GM19351 (cell line): ENCODE measurements around the gene NISCH.

Source experiments
- ATAC-seq: cut with Tn5 transposase; IDR thresholded peaks from one replicate; pipeline ENCODE4 v1.9.1; 2021; ENCODE audit warnings: mild to moderate bottlenecking, moderate library complexity; ENCODE audit not compliant: unreplicated experiment

The NISCH gene

DNA sequence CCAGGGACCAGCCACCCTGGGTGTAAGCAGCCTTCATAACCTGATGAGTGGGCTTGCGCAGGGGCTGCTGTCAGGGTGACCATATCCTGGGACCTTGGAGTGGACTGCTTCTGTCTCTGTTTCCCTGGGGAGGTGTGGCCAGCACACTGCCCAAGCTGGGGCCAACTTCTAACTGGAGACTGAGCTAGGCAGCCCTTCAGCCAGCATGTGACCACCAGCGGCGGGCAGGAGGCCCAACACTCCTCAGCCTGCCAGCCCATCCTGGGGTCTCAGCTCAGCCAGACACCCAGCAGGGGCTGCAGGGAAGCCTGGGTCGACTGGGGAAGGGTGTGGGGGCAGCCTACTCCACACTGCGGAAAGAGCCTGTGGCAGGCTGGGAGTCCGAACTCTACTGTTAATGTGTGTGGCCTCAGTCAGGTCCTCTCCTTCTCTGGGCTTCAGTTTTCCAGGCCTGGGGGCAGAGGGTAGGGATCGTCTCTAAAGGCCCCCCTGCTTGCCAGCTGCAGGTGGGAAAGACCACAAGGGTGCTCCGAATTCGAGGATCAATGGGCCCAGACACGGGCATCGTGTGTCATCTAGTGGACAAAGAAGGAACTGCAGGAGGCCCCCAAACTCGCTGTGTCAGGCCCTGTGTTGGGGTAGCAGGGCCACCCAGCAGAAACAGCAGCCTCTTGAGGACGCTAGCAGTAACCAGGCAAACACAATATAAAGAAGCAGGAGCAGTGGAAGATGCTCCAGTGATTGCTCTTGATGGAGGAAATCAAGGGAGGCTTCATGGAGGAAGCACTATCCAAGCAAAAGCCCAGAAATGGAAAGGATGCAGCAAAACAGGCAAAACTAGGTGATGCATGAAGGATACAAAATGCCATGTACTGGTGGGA, 8.5 kb upstream of the NISCH start:
- ATAC-seq: peak; percentile 46

DNA sequence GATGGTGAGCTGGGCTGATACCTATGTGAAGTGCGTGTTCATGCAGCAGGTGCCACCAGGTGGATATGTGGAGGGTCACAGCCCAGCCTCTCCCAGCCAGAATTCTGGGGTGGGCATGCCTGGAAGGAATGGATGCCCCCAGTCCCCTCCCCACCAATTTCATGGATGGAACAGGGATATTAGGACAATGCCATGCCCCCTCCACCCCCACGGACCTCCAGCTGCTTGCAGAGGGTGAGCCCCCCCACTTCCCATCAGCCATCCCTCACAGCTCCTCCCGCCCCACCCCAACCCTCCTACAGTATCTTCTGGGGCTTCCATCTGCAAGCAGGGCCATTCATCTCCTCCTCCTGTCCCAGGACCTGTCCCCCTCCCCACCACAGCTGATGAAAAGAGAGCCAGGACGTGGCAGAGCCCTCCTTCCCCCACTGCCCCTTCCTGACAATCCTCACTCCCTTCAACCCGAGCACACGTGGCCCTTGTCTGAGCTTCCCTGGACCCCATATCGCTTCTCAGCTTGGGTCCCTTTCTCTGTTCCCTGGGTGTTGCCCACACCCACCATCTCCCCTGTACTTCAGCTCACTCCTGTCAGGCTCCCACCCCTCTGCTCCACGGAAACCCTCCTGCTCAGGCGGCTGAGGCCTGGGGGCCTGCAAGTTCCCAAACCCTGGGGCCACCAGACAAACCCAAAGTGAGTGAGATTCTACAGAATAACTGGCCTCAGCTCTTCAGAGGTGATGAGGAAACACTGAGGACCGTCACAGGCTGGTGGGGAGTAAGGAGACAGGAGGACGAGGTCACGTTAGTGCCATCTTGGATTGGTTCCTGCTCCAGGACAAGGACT, 7.7 kb upstream of the NISCH start:
- no peak for ATAC-seq

DNA sequence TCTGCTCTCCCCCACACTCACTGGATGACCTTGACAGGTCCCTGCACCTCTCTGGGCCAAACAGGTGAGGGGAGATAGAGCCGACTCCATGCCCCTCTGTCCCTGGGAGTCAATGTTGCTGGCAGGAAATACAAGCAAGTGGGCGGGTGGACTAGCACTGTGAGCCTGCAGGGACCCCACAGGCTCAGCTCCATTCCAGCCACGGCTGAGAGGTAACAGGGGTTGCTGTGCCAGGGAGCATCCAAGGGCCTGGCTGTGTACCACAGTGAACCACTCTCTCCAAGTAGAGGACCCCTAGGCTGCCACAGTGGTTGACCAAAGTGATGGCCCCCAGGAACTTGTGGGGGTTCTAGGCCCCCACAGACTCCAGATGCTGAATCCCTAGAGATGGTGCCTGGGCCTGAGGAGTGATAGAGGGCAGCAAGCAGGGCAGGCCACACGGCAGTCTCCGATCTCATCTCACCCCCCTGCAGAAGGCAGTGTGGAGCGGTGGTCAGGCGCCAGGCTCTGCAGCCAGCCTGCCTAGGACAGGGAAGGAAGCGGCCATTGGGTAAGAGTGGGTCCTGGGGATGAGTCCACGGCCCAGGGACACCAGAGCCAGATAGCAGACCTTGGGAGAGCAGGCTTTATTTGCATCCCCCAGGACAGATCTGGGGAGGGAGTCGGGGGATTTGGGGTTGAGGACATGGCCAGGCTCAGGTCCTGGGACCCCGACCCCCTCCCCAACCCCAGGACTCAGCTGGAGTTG, 4.7 kb upstream of the NISCH start:
- ATAC-seq: no peak

DNA sequence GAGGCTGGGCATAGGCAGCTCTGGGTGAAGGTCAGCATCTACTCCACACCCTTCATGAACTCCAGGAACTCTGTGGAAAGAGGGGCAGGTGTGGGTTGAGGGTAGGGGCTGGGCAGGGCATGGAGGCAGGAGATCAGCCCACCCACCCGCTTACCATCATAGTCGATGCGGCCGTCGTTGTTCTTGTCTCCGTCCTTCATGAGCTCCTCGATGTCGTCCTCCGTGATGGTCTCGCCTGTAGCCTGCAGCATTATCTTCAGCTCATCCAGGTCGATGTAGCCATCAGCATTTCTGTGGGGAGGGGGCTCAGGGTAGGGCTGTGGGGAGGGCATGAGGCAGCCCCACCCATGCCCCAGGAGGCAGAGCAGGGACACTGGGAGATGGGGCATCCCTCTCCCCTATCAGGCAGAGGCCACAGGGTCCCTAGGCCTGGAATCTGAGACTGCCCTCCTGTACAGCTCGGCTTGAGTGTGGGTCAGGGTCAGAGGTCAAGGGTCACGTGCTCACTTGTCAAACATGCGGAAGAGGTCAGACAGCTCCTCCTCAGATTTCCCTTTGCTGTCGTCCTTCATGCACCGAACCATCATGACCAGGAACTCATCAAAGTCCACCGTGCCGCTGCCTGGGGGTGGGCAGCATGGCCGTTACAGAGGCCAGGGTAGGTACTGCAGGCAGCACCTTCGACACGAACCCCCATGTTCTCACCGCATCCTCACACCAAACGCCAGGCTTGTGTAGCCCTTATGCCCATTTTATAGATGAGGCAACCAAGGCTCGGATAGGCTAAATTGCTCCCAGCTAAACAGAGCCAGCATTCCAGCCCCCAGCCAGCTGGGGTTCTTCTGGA, 3.9 kb upstream of the NISCH start:
- no peak for ATAC-seq

DNA sequence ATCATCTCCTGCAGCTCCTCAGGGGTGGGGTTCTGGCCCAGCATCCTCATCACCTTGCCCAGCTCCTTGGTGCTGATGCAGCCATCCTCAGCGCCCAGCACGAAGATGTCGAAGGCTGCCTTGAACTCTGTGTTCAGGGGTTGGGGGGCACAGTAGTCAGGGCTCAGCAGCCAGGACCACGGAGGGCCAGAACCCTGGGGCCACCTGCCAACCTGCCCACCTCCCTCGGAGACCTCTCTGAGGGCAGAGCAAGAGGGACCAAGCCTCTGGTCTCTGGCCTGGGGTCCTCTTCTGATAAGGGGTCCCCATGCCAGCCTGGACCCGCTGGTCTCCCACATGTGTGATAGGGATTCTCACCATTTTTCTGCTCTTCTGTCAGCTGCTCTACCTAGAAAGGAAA, 3.3 kb upstream of the NISCH start:
- ATAC-seq: no peak

DNA sequence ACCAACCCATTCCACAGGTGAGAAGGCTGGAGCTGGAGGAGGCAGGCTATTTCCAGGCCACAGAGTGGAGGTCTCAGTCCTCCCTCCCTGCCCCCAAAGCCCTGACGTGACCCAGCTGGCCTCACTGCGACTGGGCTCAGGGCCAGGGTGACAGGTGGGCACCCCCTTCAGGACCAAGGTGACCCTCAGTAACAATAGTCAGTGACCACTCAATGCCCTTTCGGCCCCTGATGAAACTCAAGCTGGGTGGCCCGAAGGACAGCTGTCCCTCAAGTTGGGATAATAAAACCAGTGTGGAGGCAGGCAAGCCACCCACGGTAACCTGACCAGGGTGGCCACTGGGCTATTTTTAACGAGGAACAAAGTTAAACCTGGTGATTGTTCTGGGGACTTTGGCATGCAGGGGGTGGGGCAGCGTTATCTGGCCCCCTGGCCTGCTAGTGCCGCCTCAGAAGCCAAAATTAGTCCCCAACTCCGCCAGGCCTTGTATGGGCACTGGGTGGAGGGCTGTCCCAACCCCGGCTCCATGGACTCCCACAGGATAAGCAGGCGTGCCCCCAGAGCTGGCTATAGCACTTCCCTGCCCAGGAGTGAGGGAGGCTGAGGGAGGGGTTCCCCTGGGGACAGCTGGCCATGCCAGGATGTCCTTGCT, 2.7 kb upstream of the NISCH start:
- no peak for ATAC-seq

DNA sequence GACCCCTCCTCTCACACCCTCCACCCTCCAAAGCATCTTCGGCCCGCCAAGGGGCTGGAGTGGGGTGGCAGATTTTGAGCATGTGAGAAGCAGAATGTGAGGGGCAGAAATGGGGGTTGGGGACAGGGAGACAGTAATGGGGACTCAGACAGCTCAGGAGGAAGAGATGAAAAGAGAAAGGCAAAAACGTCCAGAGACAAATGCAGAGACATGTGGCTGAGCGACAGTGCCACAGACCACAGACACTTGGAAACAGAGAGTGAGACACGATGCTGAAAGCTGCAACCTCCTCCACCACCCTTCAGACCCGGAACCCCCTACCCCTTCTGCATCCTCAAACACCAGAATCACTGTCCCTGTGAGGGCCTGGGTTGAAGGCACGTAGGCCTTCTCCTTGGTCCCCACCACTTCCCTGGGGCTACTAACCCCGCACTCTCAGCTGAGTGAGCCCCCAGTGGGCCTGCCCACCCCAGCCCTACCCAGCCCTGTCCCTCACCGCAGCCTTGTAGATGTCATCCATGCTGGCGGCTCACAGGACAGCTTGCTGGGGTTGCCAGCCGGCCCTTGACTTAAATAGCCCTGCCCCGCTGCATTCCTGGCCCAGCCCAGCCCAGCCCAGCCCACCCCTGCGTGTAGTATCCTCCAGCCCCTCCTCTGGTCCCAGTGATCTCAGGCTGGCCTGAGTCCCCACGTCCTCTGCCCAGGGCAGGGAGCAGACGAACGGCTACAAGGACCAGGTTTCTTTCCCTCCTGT, 1.7 kb upstream of the NISCH start, which contains the start of gene TNNC1:
Gene TNNC1, minus strand, starts transcription at position 546 of the 754 bp plus-strand sequence. Its CDS starts 26 bp downstream, at position 520.
- ATAC-seq: no peak

DNA sequence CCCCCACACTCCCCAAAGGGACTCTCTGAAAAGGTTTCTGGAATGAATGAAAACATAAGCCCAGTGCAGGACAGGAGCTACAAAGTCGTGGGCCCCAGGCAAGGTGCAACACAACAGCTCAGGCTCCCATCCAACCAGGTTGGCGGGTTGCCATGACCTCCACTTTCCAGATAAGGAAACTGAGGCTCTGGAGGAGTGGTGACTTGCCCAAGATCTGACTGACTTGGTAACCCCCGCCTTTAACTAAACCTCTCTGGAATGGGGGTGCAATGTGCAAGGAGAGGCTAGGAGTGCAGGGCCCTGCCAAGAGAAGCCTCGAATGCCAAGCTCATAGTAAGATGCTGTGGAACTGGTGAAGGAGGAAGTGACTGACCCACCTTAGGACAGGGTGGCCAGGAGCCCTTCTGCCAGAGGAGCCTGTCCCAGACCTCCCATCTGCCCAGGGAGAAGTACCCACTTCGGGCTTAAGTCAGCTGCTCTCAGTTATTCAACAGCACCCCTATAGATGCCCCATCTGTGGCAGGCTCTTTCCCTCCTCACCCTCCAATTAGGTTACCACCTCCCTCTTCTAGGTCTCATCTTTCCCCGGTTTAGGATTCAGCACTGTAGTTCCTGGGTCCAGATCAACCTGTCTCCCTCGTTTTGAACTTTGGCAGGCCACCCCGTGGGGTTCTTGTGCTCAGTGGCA, 1.0 kb upstream of the NISCH start:
- no peak for ATAC-seq

DNA sequence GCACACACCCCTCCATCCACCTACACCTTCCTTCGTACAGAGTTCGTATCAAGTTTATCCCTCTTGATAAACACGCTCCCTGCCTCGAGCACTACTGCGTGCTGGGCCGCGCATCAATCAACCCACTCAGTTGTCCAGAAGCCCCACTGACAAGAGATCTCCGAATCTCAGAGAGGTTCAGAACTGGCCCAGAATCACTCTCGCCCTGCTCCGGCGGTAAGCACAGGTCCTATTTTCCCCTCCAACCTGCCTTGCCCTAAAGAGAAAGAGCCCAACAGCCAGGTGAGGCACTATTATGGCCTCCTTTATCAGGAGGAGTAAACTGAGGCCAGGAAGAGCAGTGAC, 494 bp upstream of the NISCH start:
- ATAC-seq: no peak

DNA sequence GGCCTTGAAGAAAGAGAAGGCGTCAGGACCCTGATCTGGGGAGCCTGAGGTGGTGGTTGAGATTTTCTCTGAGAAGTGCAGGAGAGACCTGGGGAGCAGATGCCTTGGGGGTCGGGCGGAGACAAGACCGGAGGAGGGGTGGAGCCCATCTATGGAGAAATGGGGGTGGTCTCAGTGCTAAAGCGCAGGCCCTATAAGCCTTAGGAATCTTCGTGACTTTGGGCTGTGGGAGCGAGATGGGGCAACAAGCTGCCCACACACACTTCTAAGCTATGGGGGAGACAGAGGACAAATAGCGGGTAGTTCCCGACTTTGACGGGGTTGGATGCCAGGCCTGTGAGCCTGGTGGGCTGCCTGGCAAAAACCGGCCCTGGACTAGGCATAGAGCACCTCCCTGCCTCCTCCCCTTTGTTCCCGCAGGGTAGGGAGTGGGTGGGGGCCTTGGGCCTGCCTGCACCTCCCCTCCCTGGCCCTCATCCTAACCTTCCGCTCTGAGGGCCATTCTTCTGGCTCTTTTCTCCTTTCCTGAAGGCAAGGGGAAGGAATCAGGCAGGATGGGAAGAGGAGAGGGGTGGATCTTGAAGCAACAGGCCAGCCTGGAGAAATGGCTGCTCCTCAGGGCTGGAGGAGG, 880 bp downstream of the NISCH start:
- no peak for ATAC-seq

DNA sequence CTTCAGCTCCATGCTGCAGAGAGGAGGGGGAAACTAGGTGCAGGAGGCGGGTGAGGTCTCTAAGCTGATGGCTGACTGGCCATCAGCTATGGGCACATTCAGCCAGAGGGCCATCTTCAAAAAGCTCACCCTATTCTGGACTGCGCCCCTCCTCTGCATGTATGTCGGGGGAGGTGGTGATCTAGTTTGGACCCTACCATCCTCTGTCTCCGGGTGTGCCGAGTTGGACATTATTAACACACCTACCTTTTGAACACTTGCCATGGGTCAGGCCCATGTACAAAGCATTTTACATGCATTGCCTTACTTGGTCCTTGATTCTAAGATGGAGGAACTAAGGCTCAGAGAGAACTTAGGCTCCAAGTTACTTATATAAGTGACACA, 1.4 kb downstream of the NISCH start:
- no peak for ATAC-seq

DNA sequence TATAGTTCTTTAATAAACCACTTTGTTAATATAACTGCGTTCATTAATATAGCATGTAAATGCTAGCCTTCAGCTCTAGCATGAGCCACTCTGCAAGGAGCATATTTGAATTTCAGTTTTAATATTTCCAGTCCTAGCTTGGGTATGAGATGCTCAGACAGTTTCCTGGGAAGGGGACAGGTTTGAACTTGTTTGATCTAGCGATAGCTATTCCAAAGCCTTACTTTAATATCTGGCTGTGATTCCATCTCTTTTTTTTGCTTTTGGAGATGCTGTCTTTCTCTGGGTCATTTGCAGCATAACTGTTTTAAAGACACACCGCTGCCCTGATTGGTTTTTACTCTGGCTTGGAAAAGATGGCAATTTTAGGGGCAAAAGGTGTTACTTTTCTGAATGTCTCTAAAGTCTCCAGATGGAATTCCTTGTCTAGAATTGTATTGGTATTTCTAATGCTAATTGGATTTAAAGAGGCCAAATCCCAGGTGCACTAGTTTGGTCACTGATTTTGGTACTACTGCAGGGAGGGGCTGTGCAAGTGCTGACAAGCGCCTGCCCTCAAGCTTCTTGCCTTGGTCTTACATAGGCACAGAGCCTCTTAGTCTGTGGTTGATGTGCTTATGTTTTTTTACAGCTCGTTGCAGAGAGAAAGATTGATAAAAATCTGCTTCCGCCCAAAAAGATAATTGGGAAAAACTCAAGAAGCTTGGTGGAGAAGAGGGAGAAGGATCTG, 2.8 kb downstream of the NISCH start:
- no peak for ATAC-seq

DNA sequence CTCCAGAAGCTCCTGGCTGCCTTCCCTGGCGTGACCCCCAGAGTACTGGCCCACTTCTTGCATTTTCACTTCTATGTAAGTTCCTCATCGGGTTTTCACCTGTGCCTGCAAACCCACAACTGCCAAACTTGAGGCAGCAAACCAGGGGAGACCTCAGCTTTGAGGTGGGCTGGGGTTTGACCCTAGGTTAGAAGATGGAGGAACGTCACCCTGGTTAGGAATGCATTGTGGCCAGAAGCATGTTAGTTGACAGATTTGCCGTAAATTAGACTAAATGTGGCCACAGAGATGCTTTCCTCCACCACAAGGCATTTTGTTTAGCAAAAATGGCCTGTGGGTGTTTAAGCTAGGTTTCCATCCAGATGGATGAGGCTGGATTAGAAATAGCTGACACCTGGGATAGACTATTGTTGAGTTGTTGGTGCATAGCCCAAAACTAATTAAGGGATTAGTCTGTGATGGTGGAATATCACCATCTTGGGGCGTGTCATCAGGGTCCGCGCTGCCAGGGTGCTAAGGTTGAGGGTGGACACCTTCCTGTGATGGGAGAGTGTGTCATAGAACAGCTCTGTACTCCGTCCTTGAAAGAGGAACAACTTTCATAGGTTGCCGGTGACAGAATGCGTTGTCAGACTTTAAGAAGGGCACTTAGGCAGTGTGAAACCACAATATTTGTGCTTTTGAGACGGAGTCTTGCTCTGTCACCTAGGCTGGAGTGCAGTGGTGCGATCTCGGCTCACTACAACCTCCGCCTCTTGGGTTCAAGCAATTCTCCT, 3.6 kb downstream of the NISCH start:
- ATAC-seq: peak; percentile 57

DNA sequence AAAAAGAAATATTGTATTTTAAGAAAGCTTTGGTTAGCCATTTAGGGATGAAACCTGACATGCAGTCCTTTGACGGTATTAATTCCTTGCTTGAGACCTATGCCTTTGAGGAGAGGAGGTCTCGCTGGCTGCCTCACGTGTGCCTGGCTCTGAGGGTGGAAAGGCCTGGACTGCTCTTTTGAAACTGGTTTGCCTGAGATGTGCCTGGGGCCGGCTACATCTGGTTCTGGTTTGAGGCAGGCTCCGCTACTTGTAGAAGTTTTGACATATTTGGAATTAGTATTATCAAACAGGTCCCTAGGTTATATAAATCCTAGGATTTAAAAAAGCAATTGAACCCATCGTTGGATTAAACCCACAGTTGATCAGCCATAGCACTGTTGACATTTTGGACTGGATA, 6.5 kb downstream of the NISCH start:
- ATAC-seq: no peak

DNA sequence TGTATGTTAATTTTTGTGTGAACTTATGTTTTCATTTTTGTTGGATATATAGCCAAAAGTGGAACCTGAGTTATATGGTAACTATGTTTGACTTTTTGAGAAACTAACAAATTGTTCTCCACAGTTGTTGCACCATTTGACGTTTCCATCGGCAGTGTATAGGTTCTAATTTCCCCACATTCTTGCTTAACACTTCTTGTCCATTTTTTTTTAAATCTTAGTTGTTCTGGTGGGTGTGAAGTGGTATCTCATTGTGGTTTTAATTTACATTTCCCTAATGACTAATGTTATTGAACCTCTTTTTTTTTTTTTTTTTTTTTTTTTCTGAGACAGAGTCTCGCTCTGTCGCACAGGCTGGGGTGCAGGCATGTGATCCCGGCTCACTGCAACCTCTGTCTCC, 8.0 kb downstream of the NISCH start:
- no peak for ATAC-seq

DNA sequence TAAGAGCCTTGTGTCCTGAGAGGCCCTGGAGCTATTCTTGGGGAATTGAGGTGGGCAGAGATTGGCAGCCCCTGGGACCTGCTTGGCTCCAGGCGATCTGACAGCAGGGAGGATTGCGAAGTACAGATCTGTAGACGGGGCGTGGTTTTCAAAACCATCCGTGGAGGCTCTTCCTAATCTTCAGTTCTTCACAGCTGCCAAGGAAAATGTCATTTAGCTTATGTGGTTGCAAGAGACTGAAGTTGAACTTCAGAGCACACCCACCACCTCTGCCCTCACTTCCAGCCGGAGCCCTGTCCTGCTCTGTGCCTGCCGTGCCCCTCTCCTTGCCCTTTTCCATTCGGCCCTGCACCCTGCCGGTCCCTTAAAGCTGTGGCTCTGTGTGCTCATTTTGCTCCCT, 12.9 kb downstream of the NISCH start:
- ATAC-seq: no peak

DNA sequence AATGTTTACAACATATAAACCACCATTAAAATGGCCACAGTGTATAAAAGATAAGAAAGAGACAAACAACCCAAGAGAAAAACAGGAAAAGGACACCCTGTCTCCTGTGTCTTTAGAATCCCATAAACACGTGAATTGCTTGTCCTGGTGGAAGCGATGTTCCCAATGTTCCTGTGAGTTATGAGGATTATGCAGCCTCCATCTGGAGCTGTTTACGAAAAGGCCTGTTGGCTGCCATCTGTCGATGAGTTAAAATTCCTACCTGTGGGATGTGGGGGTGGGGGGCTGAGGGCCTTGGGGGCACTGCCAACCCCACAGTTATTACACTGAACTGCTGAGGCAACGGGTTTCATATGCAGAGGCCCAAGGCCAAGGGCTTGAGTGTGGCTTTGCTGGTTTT, 13.6 kb downstream of the NISCH start:
- no peak for ATAC-seq
